Measurements from ENCODE around the gene CPA2. TPM values are rescaled to one million over a fixed set of nuclear protein-coding genes. Genes with fewer than 3 reads are reported as not detected.
A peak's percentile ranks its signal among the peaks of the same experiment; 100 is the strongest.

The CPA2 gene
- total RNA-seq, 4 donors from 2014 or later = not detected

DNA sequence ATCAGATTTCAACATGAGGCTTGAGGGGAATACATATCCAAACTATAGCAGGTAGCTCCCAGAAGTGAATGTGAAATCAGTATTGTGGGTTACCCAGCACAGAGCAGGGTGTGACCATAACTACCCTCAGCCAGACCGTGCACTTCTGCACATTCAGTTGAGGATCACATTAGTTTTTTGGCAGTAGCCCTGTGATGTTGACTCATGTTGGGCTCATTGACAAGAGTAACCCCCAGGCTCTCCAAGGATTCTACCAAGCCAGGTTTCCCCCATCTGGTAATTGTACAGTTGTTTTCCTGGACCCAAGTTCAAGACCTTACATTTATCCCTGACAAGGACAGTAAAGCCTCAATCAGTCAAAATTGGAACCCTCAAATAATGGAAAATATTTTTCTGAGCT, 14.6 kb downstream of the CPA2 start:
- Histone ChIP-seq H3K36me3 (no peaks in the 10 kb centered on the region), H3K9me3 (no peaks in the 10 kb centered on the region), H3K27ac (no peak overlapping the region), H3K4me1 (no peaks in the 10 kb centered on the region), H3K4me3 (no peak overlapping the region), H3K27me3 (peaks cover 0 to 13% (median 9%) of the 10 kb centered on the region in 3 donors)
- in situ Hi-C loops (cut with MboI; ENCODE audit: low sequenced_read_pairs in 4 of 4) = no loop called here
- DNase-seq = no peak
- peak in 1 of 2 donors; percentile 60 for ATAC-seq
- intact Hi-C loops (cut with DNase I; ENCODE audit: low total_unique reads) = no loop called here
- TF ChIP-seq, protein P1, sequence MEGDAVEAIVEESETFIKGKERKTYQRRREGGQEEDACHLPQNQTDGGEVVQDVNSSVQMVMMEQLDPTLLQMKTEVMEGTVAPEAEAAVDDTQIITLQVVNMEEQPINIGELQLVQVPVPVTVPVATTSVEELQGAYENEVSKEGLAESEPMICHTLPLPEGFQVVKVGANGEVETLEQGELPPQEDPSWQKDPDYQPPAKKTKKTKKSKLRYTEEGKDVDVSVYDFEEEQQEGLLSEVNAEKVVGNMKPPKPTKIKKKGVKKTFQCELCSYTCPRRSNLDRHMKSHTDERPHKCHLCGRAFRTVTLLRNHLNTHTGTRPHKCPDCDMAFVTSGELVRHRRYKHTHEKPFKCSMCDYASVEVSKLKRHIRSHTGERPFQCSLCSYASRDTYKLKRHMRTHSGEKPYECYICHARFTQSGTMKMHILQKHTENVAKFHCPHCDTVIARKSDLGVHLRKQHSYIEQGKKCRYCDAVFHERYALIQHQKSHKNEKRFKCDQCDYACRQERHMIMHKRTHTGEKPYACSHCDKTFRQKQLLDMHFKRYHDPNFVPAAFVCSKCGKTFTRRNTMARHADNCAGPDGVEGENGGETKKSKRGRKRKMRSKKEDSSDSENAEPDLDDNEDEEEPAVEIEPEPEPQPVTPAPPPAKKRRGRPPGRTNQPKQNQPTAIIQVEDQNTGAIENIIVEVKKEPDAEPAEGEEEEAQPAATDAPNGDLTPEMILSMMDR (IDR thresholded peaks at IDR 0.05 in 4 of 5, conservative IDR thresholded peaks at IDR 0.05 in 1 of 5) = no peak
- TF ChIP-seq POLR2A (IDR thresholded peaks at IDR 0.05) = no peak

GRCh38 chr7:130286881-130287280, 20.2 kb downstream of the CPA2 start:
- in situ Hi-C loops (cut with MboI; ENCODE audit: low sequenced_read_pairs in 4 of 4) = no loop called here
- H3K27me3 ChIP-seq = no peaks in the 10 kb centered on the region
- no peaks in the 10 kb centered on the region for H3K36me3 ChIP-seq
- no peaks in the 10 kb centered on the region for H3K9me3 ChIP-seq
- no peak for ATAC-seq
- DNase-seq = no peak
- no peaks in the 10 kb centered on the region for H3K4me1 ChIP-seq
- intact Hi-C loops (cut with DNase I; ENCODE audit: low total_unique reads) = no loop called here
- no peak overlapping the region for H3K27ac ChIP-seq
- no peak for TF ChIP-seq POLR2A (IDR thresholded peaks at IDR 0.05)
- TF ChIP-seq, protein P1 (IDR thresholded peaks at IDR 0.05 in 4 of 5, conservative IDR thresholded peaks at IDR 0.05 in 1 of 5) = no peak
- no peak overlapping the region for H3K4me3 ChIP-seq

DNA sequence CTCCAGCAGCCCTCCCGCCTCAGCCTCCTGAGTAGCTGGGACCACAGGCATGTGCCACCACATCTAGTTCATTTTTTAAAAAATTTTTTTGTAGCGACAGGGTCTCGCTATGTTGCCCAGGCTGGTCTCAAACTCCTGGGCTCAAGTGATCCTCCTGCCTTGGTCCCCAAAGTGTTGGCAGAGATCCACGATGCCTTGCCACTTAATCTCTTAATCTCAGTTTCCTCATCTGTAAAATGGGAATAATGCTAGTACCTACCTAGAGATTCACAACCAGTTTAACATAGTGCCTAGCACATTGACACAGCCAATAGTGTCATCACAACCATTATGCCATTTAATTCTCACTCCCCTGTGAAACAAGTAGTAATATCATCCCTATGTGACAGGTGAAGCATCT, 21.5 kb downstream of the CPA2 start:
- TF ChIP-seq POLR2A (IDR thresholded peaks at IDR 0.05) = no peak
- TF ChIP-seq, protein P1 (IDR thresholded peaks at IDR 0.05 in 4 of 5, conservative IDR thresholded peaks at IDR 0.05 in 1 of 5) = no peak
- DNase-seq (no peak), ATAC-seq (no peak)
- Histone ChIP-seq H3K9me3 (no peaks in the 10 kb centered on the region), H3K27ac (no peak overlapping the region), H3K4me3 (no peak overlapping the region), H3K36me3 (no peaks in the 10 kb centered on the region), H3K27me3 (no peaks in the 10 kb centered on the region), H3K4me1 (no peaks in the 10 kb centered on the region)
- intact Hi-C loops (cut with DNase I; ENCODE audit: low total_unique reads) (no loop called here), in situ Hi-C loops (cut with MboI; ENCODE audit: low sequenced_read_pairs in 4 of 4) (no loop called here)

GRCh38 chr7:130288829-130289228, 22.2 kb downstream of the CPA2 start:
- Histone ChIP-seq H3K4me1 (no peaks in the 10 kb centered on the region), H3K36me3 (no peaks in the 10 kb centered on the region), H3K27me3 (no peaks in the 10 kb centered on the region), H3K9me3 (no peaks in the 10 kb centered on the region), H3K4me3 (no peak overlapping the region), H3K27ac (no peak overlapping the region)
- TF ChIP-seq, protein P1 (IDR thresholded peaks at IDR 0.05 in 4 of 5, conservative IDR thresholded peaks at IDR 0.05 in 1 of 5) = no peak
- TF ChIP-seq POLR2A (IDR thresholded peaks at IDR 0.05) = no peak
- intact Hi-C loops (cut with DNase I; ENCODE audit: low total_unique reads) (no loop called here), in situ Hi-C loops (cut with MboI; ENCODE audit: low sequenced_read_pairs in 4 of 4) (no loop called here)
- ATAC-seq (no peak), DNase-seq (no peak)

DNA sequence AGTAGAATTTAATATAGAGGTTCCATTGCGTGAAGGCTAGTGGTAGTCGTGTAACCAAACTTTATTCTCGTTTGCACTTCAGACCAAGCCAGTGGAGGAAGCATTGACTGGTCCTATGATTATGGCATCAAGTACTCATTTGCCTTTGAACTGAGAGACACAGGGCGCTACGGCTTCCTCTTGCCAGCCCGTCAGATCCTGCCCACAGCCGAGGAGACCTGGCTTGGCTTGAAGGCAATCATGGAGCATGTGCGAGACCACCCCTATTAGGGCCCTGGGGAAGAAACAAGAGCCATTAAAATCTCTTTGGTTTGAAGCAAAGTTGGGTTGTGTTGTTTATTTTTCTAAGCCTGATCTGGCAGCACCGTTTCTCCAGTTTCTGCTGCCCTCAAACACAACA, 22.8 kb downstream of the CPA2 start:
- intact Hi-C loops (cut with DNase I; ENCODE audit: low total_unique reads) = no loop called here
- Histone ChIP-seq H3K27me3 (no peaks in the 10 kb centered on the region), H3K4me1 (no peaks in the 10 kb centered on the region), H3K9me3 (no peaks in the 10 kb centered on the region), H3K36me3 (no peaks in the 10 kb centered on the region), H3K27ac (no peak overlapping the region), H3K4me3 (no peak overlapping the region)
- TF ChIP-seq, protein P1 (IDR thresholded peaks at IDR 0.05 in 4 of 5, conservative IDR thresholded peaks at IDR 0.05 in 1 of 5) = no peak
- TF ChIP-seq POLR2A (IDR thresholded peaks at IDR 0.05) = no peak
- in situ Hi-C loops (cut with MboI; ENCODE audit: low sequenced_read_pairs in 4 of 4) = no loop called here
- ATAC-seq = no peak
- DNase-seq = no peak

All from gastrocnemius medialis (tissue), 4 donors.